HG02610 (cell line): ENCODE data around the gene ZDHHC9.

Experiments used
- ATAC-seq: cut with Tn5 transposase; IDR thresholded peaks from one replicate; pipeline ENCODE4 v1.9.1; 2021; ENCODE audit warnings: mild to moderate bottlenecking, moderate library complexity; ENCODE audit not compliant: unreplicated experiment

Gene ZDHHC9

DNA sequence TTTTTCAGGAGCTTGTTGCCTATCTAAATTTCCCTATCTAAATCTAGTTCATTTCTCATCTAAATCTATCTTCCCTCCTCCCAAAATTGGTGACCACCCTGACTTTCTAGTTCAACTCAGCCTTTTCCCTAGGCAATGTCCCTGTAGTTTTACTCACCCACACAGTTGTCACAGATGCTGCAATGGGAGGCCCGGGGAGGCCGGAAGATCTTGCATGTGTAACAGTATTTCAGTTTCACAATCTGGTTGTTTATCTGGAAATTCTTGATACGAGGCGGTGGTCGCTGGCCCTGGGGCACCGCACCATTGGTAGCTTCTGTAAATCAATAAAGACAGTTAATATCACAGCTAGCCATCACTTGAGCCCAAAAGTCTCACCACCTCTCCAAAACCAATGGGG is 20.2 kb downstream of the ZDHHC9 start:
- no peak for ATAC-seq

DNA sequence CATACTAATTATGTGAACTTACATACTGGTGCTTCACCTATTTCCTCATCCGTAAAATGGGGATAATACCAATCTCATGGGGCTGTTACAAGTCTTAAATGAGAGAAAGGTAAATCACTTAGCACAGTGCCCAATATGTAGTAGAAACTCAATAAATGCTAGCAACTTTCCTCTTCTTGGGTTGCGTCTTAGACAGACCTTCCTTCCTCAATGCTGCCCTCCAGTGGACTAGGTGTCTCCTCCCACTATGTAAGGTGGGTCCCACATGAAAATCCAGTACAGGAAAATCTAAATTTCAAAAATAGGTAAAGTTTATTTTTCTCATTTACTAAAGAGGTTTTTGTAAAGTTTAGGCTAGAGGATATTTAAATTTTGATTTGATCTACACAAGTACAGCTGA is 20.6 kb downstream of the ZDHHC9 start:
- no peak for ATAC-seq

DNA sequence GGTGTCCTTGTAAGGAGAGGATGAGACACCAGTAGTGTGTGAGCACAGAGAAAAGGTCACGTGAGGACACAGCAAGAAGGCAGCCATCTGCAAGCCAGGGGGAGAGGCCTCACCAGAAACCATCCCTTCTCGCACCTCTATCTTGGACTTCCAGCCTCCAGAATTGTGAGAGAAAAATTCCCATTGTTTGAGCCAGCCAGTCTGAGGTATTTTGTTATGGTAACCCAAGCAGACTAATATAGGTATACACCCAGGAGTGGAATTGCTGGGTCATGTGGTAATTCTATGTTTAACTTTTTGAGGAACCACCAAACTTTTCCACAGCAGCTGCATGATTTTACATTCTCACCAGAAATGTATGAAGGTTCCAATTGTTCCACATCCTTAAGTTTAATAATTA is 25.6 kb downstream of the ZDHHC9 start:
- ATAC-seq = no peak

DNA sequence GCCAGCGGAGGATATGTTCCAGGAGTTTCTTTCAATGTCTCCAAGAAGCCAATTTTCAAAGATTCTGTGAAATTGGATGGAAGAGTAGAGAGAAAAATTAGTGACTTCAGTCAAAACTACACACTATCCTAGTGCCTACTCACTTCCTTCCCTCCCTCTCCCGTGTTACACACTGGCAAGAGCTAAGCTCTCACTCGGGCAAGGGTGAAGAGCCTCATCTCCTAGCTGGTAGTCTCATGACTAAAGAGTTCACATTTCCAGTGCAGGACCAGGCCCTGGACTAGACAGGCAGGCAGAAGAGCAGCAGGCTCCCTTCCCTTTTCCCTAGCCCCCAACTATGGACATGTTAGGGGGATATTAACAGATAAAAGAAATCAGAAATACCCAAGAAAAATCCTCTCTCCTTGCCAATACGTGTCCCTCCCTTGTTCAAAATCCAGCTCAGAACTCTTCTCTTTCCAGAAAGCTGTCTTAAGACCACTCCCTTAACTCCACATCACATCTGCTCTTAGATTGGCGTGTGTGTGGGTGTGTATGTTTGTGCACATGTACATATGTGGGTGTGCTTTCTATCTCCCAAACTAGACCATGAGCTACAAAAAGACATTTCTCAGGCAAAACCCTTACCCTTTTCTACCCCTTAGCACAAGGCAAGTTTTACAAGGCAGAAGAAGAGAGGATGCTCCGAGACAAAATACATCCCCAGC is 29.9 kb downstream of the ZDHHC9 start:
- ATAC-seq = no peak

DNA sequence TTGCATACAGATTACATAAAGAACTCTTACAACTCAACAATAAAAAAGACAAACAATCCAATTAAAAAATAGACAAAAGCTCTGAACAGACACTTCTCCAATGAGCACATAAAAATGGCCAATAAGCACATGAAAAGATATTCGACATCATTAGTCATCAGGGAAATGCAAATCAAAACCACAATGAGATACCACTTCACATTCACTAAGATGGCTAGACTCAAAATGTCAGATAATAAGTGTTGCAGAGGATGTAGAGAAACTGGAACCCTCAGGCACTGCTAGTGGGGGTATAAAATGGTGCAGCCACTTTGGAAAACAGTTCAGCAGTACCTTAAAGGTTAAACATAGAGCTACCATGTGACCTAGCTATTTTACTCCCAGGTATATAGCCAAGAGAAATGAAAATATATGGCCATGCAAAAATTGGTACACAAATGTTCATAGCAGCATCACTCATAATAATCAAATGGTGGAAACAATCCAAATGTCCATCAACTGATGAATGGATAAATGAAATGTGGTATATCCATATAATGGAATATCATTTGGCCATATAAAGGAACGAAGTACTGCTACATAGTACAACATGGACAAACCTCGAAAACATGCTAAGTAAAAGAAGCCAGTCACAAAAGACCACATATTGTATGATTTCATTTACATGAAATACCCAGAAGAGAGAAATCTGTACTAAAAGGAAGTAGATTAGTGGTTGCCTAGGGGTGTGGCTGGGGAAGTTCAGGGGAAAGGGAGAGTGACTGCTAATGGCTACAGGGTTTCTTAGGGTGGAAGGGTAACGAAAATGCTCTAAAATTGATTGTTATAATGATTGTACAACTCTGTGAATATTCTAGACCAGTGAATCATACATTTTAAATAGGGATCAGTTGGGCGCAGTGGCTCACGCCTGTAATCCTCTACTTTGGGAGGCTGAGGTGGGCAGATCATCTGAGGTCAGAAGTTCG is 34.6 kb downstream of the ZDHHC9 start:
- no peak for ATAC-seq

DNA sequence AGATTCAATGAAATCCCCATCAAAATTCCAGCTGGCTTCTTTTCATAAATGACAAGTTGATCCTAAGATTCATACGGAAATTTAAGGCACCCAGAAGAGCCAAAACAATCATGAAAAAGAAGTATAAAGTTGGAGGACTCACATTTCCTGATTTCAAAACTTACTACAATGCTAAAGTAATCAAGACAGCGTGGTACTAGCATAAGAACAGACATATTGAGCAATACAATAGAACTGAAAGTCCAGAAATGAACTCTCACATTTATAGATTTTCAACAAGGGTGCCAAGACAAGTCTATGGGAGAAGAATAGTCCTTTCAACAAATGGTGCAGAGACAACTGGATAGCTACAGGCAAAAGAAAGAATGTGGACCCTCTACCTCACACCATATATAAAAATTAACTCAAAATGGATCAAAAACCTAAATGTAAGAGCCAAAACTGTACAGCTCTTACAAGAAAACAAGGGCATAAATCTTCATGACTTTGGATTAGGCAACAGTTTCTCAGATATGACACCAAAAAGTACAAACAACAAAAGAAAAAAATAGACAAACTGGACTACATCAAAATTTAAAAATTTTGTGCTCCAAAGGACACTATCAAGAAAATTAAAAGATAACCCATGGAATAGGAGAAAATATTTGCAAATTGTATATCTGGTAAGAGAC is 35.4 kb downstream of the ZDHHC9 start:
- no peak for ATAC-seq

DNA sequence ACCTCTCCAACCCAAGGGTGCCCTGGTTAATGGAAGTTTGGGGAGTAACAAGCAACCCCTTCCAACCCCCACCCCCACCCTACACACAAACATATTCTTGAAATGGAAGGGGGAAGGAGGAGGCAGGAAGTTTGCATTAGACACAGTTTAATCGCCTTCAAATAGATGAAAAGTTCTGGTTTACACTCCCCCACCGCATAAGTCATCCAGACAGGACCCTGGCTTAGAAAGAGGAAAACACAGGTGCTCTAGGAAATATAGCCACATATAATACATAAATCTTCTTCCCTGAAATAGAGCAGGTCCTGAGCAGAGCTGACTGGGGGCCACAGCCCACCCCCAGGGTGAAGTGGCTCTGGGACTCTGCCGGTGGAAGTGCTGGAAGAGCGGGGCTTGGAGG is 38.9 kb downstream of the ZDHHC9 start:
- no peak for ATAC-seq

DNA sequence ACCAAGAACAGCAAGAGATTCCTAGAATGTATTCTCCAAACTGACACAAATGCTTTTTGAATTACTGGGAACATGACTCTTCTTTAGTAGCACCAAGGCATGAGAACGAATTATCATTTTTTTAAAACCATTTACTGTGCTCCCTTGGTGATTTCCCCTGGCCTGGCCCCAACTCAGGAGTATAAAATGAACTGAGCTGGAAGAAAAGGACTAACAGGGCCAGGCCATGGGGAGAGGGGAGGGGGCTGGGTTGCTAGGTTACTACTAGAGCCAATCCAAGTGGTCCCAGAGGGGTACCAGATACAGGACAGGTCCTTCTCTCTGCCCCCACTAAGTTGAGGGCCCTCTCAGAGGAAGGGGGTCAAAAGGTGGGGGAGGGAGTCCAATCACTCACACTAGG is 40.8 kb downstream of the ZDHHC9 start:
- no peak for ATAC-seq

DNA sequence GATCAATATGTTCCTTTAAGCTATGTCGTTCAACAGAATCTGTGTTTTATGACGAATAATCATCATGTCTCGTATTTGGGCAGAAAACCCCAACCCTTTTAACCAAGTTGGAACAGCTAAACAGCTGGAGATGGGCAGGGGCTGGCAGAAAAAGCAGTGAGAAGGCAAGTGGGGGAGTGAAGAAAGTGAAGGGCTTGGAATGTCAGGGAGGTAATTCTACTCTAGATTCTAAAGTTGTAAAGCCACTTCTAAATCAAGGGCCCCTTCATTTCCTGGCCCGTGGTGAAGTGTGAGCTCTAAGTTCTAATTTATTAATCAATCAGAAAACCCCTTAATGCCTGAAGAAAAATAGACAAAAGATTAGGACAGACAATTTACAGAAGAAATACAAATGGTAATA is 43.5 kb downstream of the ZDHHC9 start:
- no peak for ATAC-seq

DNA sequence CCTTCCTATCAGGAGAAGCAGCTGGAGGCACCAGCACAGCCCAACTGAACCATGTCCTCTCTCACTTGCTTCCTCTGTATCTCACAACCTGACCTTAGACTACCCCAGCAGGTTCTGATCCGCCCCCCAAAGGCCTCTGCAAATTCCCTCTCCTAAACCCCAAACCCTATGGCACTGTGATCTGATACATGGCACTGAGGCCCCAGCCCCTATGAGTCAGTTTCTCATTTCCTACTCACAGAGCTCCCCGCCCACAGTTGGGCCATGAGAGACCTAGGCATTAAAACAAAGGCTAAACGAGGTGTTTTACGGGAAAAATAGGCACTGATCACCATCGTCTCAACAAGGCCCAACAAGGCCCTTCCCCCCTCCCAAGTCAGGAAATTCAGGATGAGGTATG is 44.8 kb downstream of the ZDHHC9 start:
- no peak for ATAC-seq

DNA sequence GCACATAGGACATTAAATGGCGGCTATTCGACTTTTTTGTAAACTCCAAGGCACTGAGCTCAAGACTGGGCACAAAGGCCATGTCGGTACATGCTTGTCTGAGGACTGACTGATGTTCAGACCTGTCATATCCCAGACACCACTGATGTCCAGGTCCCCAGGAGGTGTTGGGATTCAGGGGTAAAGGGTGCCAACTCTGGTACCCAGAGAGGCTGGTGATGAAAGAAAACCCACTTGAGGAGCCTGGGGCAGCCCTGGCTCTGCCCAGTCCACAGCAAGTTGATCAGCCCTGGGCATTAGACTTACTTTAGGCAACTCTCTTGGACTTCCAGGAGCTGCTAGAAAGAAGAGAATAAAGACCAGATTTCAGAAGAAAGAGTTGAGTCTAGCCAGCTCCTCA is 45.2 kb downstream of the ZDHHC9 start:
- ATAC-seq = no peak

DNA sequence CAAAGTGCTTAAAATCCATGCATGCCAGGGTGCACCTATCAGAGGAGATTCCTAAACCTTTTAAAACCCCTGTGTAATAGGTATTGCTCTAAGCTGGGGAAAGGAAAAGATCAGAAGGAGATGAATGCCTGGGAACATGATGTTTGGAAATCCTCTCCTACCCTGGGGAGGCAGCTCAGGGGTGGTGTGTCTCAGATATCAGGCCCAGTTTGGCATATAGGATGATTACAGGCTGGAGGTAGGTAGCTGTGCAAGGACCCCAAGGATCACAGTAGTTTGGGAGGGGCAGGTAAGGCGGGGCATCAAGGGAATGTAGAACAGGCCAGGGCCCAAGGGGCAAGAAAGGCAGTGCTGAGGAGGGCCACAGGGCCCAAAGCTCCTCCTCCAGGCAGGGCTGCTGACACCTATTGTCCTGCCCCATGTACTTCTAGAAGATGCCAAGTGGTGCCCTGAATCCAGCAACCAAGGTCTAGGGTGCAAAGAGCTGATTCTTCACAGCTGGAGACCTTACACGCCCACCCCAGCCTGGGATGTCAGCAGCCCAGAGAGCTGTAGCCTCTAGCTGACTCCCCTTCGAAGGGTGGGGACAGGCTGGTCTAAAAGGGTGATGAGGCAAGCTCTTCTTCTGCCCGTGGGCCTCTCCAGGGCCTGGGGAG is 46.3 kb downstream of the ZDHHC9 start:
- no peak for ATAC-seq

DNA sequence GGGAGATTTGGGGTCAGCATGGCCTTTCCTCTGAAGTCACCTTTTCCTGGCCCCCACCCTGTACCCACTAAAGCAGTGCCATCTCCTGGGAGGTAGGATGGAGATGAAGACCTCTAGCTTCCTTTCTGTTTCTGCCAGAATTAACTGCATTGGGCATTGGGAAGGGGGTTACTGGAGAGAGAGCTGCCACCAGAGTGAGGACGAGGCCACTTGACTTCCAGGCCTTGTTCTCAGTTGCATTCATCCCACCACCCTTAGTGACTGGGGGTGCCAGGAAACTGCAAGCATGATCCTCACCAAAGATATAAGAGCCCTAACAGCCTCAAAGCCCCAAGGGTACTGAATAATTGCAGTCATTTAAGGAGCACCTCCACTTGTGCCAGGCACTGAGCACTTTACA is 48.1 kb downstream of the ZDHHC9 start:
- no peak for ATAC-seq

DNA sequence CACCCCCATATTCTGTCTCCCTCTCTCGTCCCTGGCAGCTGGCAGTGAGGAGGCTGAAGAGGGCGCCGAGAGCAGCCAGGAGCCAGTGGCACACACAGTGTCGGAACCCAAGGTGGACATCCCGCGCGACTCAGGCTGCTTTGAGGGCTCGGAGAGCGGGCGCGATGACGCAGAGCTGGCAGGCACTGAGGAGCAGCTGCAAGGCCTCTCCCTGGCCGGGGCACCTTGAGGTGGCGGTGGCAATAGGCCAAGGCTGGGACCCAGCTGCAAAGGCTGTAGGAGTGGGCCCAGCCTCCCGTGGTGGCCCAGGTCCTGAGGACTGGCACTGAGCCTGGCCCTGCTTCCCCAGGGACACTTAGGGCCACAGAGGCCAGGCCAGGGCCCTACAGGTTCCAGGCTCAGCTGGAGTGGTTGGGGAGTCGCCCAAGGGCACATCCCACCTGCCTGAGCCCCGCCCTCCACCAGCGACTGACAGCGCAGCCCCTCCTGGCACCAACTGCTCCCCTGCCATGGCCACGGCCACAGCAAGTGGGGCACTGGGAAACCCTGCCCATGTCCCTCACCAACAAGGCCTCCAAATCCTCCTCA is 50.0 kb downstream of the ZDHHC9 start:
- no peak for ATAC-seq

DNA sequence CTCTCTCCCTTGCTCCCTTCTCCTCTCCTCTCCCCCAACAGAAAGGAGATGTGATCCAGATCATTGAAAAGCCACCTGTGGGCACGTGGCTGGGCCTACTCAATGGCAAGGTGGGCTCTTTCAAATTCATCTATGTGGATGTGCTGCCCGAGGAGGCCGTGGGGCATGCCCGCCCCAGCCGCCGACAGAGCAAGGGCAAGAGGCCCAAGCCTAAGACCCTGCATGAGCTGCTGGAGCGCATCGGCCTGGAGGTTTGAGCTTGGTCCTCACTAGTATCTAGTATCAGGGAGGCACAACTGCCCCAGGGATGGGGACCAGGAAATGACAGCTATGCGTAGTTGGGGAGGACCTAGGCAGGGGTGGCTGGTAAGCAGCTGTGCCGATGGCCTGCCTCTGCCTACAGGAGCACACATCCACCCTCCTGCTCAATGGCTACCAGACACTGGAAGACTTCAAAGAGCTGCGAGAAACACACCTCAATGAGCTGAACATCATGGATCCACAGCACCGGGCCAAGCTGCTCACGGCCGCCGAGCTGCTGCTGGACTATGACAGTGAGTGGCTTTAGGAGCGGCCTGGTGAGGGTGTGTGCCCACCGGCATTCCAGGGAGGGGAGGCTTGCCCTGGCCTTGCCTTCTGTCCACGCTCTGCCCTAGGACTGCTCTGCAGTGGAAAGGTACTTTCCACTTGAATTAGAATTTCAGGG is 50.9 kb downstream of the ZDHHC9 start:
- ATAC-seq = no peak

DNA sequence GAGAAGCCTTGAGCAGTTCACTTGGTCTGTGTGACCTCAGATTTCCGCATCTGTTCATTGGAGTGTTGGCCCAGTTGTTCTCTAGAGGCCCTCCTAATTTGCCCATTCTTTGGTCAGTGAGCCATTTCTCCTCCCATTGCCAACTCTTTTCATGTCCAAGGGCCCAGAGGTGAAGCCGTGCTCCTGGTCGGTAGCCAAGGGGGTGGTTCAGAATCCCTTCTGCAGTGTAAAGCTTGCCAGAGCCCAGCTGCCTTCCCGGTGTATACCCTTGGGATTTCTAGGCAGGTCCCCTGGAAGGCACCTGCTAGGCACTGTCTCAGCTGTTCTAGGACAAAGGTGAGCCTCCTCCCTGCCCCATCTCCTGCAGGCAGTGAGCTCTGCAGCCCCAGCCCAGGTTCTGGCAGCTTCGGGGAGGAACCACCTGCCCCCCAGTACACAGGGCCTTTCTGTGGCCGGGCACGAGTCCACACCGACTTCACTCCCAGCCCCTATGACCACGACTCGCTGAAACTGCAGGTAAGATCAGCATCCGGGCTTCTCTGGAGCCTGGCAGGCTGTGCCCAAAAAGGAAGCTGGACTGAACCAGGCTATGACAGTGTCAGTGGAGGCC is 51.6 kb downstream of the ZDHHC9 start:
- no peak for ATAC-seq

DNA sequence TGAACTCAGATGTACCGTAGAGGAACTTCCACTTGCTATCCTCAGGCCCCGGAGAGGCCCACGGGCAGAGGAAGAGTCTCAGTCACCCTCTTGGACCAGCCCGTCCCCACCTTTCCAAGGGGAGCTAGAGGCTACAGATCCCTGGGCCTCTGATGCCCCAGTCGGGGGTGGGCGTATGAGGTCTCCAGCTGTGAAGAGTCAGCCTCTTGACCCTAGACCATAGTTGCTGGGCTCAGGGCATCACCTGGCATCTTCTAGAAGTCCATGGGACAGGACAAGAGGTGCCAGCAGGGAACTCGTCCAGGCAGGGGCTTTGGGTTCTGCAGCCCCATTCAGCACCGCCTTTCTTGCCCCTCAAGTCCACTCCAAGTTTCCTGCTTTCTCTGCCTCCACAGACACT is 52.4 kb downstream of the ZDHHC9 start:
- ATAC-seq = no peak

DNA sequence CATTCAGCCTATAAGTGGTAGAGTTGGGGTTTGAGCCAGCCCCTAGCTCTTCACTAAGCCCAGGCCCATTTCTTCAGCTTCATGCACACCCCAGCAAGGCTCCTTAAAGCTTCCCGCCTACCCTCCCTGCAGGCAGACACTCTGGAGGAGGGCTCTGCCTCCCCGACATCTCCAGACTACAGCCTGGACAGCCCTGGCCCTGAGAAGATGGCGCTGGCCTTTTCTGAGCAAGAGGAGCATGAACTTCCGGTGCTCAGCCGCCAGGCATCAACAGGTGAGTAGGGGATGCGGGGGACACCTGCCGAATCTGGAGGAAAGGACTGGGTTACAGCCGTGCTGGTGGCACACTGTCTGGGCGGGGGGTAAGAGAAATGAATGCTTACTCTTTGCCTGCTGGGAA is 52.9 kb downstream of the ZDHHC9 start:
- no peak for ATAC-seq

DNA sequence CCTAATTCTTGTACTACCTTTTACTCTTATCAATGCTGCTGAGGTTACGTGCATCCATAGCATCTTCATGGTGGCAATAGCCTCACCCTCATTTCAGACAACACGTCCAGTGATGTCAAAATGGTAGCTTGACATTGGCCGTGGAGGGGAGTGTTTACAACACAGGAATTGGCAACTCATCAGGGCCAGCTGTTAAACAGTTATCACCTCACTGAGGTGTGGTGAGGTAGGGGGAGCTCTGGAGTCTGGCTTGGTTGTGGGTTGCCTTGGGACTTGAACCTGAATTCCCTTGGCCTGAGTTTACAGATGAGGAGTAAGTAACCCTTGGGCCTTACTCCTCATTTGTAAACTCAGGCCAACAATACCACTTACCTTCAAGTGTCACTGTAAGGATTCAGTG is 53.5 kb downstream of the ZDHHC9 start:
- ATAC-seq = no peak

DNA sequence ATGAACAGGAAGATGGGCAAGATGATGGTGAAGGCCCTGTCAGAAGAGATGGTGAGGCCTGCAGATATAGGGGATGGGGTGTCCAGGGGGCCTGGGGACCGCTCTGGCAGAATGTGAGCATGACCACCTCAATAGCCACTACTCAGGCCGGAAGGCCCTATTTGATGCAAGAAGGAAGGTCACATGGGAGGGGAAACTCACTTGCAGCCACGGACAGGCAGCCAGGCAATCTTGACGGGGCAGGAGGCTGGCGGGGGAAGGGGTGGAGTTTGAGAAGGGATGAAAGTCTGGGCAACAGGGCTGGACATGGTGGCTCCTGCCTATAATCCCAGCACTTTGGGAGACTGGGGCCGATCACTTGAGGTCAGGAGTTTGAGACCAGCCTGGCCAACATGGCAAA is 55.2 kb downstream of the ZDHHC9 start:
- no peak for ATAC-seq
